K562 (cell line): ENCODE data around the gene PCID2. TPM values are rescaled to one million over a fixed set of nuclear protein-coding genes. Genes with fewer than 3 reads are reported as not detected.

Experiments used
- CBFA2T3 ChIP-seq: fragments of 450-650 bp; IDR thresholded peaks from 2 replicates; pipeline ENCODE4 v1.6.1; 2017
- GTF2A2 ChIP-seq: IDR thresholded peaks from 2 replicates; pipeline ENCODE4 v1.6.1; 2016; ENCODE audit warnings: mild to moderate bottlenecking, missing genetic modification characterization, missing compliant biosample characterization
- HMGN3 ChIP-seq: IDR thresholded peaks from 2 replicates; pipeline ENCODE4 v1.6.1; 2011; ENCODE audit warnings: borderline replicate concordance, low read depth, mild to moderate bottlenecking, mixed read lengths, low read length; ENCODE audit not compliant: insufficient read length; ENCODE audit errors: extremely low read depth
- HNRNPL ChIP-seq: fragments of 200-400 bp; formaldehyde crosslinking; IDR thresholded peaks from 2 replicates; pipeline ENCODE4 v1.6.1; 2017; ENCODE audit warnings: low read depth, mild to moderate bottlenecking, low read length
- MTA3 ChIP-seq: fragments of 450-650 bp; formaldehyde crosslinking; IDR thresholded peaks from 2 replicates; pipeline ENCODE4 v1.6.1; 2017; ENCODE audit warnings: mild to moderate bottlenecking, borderline replicate concordance
- NR2C1 ChIP-seq, 2 experiments: fragments of 450-650 bp; IDR thresholded peaks; 2 replicates each; pipeline ENCODE4 v1.6.1; 2017; ENCODE audit warnings: mild to moderate bottlenecking in 2 of 2, antibody characterized with exemption in 1 of 2, inconsistent platforms in 1 of 2, missing compliant biosample characterization in 1 of 2, missing genetic modification characterization in 1 of 2
- SIX5 ChIP-seq, 2 experiments: IDR thresholded peaks; 2 replicates each; pipeline ENCODE4 v1.6.1; 2011; ENCODE audit warnings: low read length in 2 of 2, borderline replicate concordance in 1 of 2, low read depth in 1 of 2, mild to moderate bottlenecking in 1 of 2, moderate library complexity in 1 of 2; ENCODE audit not compliant: insufficient read depth in 1 of 2
- SMAD1 ChIP-seq: fragments of 150-350 bp; IDR thresholded peaks from 2 replicates; pipeline ENCODE4 v1.6.1; 2014; ENCODE audit warnings: low read length, low read depth; ENCODE audit not compliant: partially characterized antibody
- STAT5B ChIP-seq: fragments of 250-450 bp; sonication (Bioruptor Pico); IDR thresholded peaks from 2 replicates; pipeline ENCODE4 v1.8.0; 2021; ENCODE audit warnings: mild to moderate bottlenecking, inconsistent platforms
- TCF7L2 ChIP-seq: fragments of 150-350 bp; IDR thresholded peaks from 2 replicates; pipeline ENCODE4 v1.6.1; 2016; ENCODE audit warnings: low read depth, mild to moderate bottlenecking, low read length, moderate library complexity
- ZEB2 ChIP-seq: fragments of 450-650 bp; IDR thresholded peaks from 2 replicates; pipeline ENCODE4 v1.6.1; 2016
- ZNF347 ChIP-seq: fragments of 450-650 bp; formaldehyde crosslinking; IDR thresholded peaks from 2 replicates; pipeline ENCODE4 v1.4.0; 2020; ENCODE audit warnings: low read depth, mild to moderate bottlenecking, moderate library complexity
- ZNF57 ChIP-seq: fragments of 450-650 bp; formaldehyde crosslinking; IDR thresholded peaks from 2 replicates; pipeline ENCODE4 v1.4.0; 2020; ENCODE audit warnings: mild to moderate bottlenecking, moderate library complexity
- polyA plus RNA-seq, 8 experiments: library from polyadenylated mRNA; depleted of rRNA in 4 of 8; stranded (reverse) in 5 of 8; unstranded in 3 of 8; fragments of >200 nt; fragmentation: Nextera tagmentation in 2 of 8; fragmentation: Illumina TruSeq in 1 of 8; extraction: Ambion mirVana in 2 of 8; extraction: Trizol in 1 of 8; gene quantifications; 2 replicates each; pipeline versions ENCODE4 v1.2.1 to v1.2.3, GENCODE V29; 2011 to 2014; ENCODE audit warnings: inconsistent platforms in 1 of 8, missing spikeins in 1 of 8
- total RNA-seq, 7 experiments: library from RNA; depleted of rRNA in 6 of 7; stranded (reverse); fragments of >200 nt in 6 of 7; fragmentation: Illumina TruSeq in 2 of 7; extraction: Trizol in 2 of 7; gene quantifications; 2 replicates each; pipeline versions ENCODE4 v1.2.1 to v1.2.3, GENCODE V29; 2011 to 2021; ENCODE audit warnings: low replicate concordance in 1 of 7
- TF ChIP-seq, protein P1 (sequence below): fragments of 450-650 bp; IDR thresholded peaks from 2 replicates; pipeline ENCODE4 v1.6.1; 2016; ENCODE audit warnings: mild to moderate bottlenecking, moderate library complexity
- TF ChIP-seq, protein P2 (sequence below): sonication (generic); formaldehyde crosslinking; IDR thresholded peaks from 2 replicates; pipeline ENCODE4 v1.9.0; 2022; ENCODE audit warnings: mild to moderate bottlenecking, missing genetic modification reagents

Gene PCID2
- total and polyA plus RNA-seq, 9 of the 15 experiments (the other 6 are each of a cell fraction or from before 2014, with no cell fraction given), result 39.6 to 117 (median 59.6) TPM

DNA sequence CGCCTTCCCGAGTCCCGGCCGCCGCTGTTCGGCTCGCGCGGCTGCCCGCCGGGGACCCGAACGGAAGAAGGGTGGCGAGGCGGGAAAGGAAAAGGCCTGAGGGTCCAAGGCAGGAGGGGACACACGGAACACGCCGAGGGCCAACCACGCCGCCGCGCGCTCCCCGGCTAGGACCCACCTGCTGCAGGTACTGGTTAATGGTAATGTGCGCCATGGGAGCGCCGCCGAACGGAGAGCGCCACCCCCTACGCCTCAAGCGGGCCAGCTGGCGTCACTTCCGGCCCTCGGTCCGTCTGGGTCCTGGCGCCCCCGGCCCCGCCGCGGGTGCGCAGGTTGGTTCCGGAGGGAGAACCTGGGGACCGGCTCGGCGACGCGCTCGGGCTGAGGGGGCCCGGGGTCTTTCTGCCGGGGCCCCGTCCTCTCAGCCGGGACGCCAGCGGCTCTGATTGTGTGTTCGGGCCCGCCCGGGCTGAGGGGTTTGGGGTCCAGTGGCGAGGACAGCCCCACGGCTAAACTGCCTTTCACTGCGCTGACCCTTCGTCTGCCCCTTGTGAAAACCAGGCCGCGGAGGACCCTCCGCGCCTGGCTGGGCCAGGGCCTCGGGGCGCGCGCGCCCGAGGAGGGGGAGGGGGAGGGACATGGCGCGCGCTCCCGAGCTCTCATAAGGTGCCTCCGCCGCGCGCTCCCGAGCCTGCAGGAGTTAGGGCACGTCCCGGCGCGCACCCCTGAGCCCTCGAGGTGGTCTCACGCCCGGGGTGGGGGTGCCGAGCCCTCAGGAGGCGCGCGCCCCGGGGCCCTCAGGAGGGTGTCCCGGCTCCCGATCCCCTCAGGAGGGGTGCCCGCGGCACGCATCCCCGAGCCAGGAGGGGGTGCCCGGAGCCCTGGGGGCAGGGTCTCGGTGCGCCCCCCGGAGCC lies at the start of gene PCID2 (continued):
- TF ChIP-seq, protein P1, sequence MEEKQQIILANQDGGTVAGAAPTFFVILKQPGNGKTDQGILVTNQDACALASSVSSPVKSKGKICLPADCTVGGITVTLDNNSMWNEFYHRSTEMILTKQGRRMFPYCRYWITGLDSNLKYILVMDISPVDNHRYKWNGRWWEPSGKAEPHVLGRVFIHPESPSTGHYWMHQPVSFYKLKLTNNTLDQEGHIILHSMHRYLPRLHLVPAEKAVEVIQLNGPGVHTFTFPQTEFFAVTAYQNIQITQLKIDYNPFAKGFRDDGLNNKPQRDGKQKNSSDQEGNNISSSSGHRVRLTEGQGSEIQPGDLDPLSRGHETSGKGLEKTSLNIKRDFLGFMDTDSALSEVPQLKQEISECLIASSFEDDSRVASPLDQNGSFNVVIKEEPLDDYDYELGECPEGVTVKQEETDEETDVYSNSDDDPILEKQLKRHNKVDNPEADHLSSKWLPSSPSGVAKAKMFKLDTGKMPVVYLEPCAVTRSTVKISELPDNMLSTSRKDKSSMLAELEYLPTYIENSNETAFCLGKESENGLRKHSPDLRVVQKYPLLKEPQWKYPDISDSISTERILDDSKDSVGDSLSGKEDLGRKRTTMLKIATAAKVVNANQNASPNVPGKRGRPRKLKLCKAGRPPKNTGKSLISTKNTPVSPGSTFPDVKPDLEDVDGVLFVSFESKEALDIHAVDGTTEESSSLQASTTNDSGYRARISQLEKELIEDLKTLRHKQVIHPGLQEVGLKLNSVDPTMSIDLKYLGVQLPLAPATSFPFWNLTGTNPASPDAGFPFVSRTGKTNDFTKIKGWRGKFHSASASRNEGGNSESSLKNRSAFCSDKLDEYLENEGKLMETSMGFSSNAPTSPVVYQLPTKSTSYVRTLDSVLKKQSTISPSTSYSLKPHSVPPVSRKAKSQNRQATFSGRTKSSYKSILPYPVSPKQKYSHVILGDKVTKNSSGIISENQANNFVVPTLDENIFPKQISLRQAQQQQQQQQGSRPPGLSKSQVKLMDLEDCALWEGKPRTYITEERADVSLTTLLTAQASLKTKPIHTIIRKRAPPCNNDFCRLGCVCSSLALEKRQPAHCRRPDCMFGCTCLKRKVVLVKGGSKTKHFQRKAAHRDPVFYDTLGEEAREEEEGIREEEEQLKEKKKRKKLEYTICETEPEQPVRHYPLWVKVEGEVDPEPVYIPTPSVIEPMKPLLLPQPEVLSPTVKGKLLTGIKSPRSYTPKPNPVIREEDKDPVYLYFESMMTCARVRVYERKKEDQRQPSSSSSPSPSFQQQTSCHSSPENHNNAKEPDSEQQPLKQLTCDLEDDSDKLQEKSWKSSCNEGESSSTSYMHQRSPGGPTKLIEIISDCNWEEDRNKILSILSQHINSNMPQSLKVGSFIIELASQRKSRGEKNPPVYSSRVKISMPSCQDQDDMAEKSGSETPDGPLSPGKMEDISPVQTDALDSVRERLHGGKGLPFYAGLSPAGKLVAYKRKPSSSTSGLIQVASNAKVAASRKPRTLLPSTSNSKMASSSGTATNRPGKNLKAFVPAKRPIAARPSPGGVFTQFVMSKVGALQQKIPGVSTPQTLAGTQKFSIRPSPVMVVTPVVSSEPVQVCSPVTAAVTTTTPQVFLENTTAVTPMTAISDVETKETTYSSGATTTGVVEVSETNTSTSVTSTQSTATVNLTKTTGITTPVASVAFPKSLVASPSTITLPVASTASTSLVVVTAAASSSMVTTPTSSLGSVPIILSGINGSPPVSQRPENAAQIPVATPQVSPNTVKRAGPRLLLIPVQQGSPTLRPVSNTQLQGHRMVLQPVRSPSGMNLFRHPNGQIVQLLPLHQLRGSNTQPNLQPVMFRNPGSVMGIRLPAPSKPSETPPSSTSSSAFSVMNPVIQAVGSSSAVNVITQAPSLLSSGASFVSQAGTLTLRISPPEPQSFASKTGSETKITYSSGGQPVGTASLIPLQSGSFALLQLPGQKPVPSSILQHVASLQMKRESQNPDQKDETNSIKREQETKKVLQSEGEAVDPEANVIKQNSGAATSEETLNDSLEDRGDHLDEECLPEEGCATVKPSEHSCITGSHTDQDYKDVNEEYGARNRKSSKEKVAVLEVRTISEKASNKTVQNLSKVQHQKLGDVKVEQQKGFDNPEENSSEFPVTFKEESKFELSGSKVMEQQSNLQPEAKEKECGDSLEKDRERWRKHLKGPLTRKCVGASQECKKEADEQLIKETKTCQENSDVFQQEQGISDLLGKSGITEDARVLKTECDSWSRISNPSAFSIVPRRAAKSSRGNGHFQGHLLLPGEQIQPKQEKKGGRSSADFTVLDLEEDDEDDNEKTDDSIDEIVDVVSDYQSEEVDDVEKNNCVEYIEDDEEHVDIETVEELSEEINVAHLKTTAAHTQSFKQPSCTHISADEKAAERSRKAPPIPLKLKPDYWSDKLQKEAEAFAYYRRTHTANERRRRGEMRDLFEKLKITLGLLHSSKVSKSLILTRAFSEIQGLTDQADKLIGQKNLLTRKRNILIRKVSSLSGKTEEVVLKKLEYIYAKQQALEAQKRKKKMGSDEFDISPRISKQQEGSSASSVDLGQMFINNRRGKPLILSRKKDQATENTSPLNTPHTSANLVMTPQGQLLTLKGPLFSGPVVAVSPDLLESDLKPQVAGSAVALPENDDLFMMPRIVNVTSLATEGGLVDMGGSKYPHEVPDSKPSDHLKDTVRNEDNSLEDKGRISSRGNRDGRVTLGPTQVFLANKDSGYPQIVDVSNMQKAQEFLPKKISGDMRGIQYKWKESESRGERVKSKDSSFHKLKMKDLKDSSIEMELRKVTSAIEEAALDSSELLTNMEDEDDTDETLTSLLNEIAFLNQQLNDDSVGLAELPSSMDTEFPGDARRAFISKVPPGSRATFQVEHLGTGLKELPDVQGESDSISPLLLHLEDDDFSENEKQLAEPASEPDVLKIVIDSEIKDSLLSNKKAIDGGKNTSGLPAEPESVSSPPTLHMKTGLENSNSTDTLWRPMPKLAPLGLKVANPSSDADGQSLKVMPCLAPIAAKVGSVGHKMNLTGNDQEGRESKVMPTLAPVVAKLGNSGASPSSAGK, result 0 out of 2 replicates have a peak, but pooled peaks have one; percentile 6
- no peak for TF ChIP-seq ZNF347 (CRISPR knock-in tag)
- TF ChIP-seq TCF7L2, result no peak
- no peak for TF ChIP-seq CBFA2T3
- TF ChIP-seq GTF2A2, result no peak
- TF ChIP-seq, protein P2, sequence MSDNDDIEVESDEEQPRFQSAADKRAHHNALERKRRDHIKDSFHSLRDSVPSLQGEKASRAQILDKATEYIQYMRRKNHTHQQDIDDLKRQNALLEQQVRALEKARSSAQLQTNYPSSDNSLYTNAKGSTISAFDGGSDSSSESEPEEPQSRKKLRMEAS (CRISPR knock-in tag), result no peak; the same call in none of the 2 replicates
- peak; percentile 22; the same call in 1 of the 2 replicates for TF ChIP-seq HNRNPL
- TF ChIP-seq SMAD1, result peak; percentile 39
- peak; percentile 94 for TF ChIP-seq ZEB2
- peak; percentile 36; the same call in 1 of the 2 replicates for TF ChIP-seq NR2C1 (IDR thresholded peaks at IDR 0.05)
- peak; percentile 69; the same call in 1 of the 2 replicates for TF ChIP-seq NR2C1 (tag; IDR thresholded peaks at IDR 0.05)
- TF ChIP-seq ZNF57 (CRISPR knock-in tag), result no peak
- TF ChIP-seq STAT5B (CRISPR knock-in tag), result no peak
- TF ChIP-seq HMGN3, result peak; percentile 25
- TF ChIP-seq MTA3, result peak; percentile 66
- peak; percentile 53 to 60; a peak in 3 of 4 replicates for TF ChIP-seq SIX5 (IDR thresholded peaks at IDR 0.05; ENCODE audit: borderline replicate concordance in 1 of 2, insufficient read depth in 1 of 2, low read depth in 1 of 2, low read length in 2 of 2)
